B cell (primary cell): ENCODE data around the gene ZNF827. TPM values are rescaled to one million over a fixed set of nuclear protein-coding genes. Genes with fewer than 3 reads are reported as not detected.

Experiments used
- ATAC-seq: fragments of 200-7000 bp; cut with Tn5 transposase; one replicate; pipeline ENCODE4 v1.10.0; 2021; ENCODE audit warnings: low read depth, mild to moderate bottlenecking, moderate number of reproducible peaks, moderate library complexity
- CTCF ChIA-PET: fragments of 350-600 bp; sonication (Branson Sonifier 250); formaldehyde crosslinking; loops from one replicate; lab custom pipeline; 2021; ENCODE audit warnings: antibody characterized with exemption, inconsistent platforms; lab: Charles Lee
- POLR2A ChIA-PET: fragments of 350-600 bp; sonication (Branson Sonifier 250); formaldehyde crosslinking; loops from one replicate; lab custom pipeline; 2021; ENCODE audit warnings: antibody characterized with exemption; lab: Charles Lee
- DNase-seq: peaks from one replicate; pipeline ENCODE4 v3.0.0; 2013
- H2AFZ ChIP-seq: 2 replicates; pipeline ENCODE4 v1.6.1; 2012; ENCODE audit warnings: mild to moderate bottlenecking, low read depth, low read length; ENCODE audit not compliant: insufficient read depth, poor library complexity, severe bottlenecking
- H3K27ac ChIP-seq, 2 donors: 1 replicate in 1 of 2; 2 replicates in 1 of 2; pipeline ENCODE4 v1.5.1; 2012 to 2013; ENCODE audit warnings: low read length in 2 of 2, mild to moderate bottlenecking in 2 of 2, moderate library complexity in 1 of 2
- H3K27me3 ChIP-seq, 4 experiments: fragments of 200-600 bp in 1 of 4; sonication (generic) in 1 of 4; replicated peaks in 1 of 4; 1 replicate in 2 of 4; 2 replicates in 2 of 4; pipeline versions ENCODE4 v1.6.1 to v1.7.0; 2013 to 2016; ENCODE audit warnings: low read length in 3 of 4, mild to moderate bottlenecking in 2 of 4, mixed read lengths in 1 of 4, moderate library complexity in 1 of 4; ENCODE audit not compliant: insufficient read depth in 4 of 4, control insufficient read depth in 3 of 4; ENCODE audit errors: control extremely low read depth in 1 of 4
- H3K36me3 ChIP-seq, 2 experiments: replicated peaks in 1 of 2; 1 replicate in 1 of 2; 2 replicates in 1 of 2; pipeline versions ENCODE4 v1.6.1 to v1.7.1; 2013; ENCODE audit warnings: low read length in 1 of 2; ENCODE audit not compliant: insufficient read depth in 2 of 2, control insufficient read depth in 1 of 2; ENCODE audit errors: control extremely low read depth in 1 of 2, extremely low read depth in 1 of 2
- H3K4me1 ChIP-seq, 2 donors: fragments of 200-600 bp in 1 of 2; sonication (generic) in 1 of 2; 1 replicate in 1 of 2; 2 replicates in 1 of 2; pipeline versions ENCODE4 v1.5.1 to v1.6.1; 2013 to 2017; ENCODE audit warnings: low read length in 2 of 2; ENCODE audit not compliant: control insufficient read depth in 2 of 2, insufficient read depth in 2 of 2
- H3K4me2 ChIP-seq: replicated peaks from 2 replicates; pipeline ENCODE3; 2012; ENCODE audit warnings: mild to moderate bottlenecking, low read depth, low read length; ENCODE audit not compliant: poor library complexity, severe bottlenecking
- H3K4me3 ChIP-seq, 5 experiments: fragments of 200-600 bp in 1 of 5; sonication (generic) in 1 of 5; 1 replicate in 3 of 5; 2 replicates in 2 of 5; pipeline versions ENCODE4 v1.5.1 to v1.7.0; 2011 to 2016; ENCODE audit warnings: low read length in 4 of 5, mild to moderate bottlenecking in 4 of 5, low read depth in 2 of 5, control low read depth in 1 of 5, moderate library complexity in 1 of 5; ENCODE audit not compliant: insufficient read depth in 1 of 5; ENCODE audit errors: control extremely low read depth in 1 of 5, extremely low read depth in 1 of 5
- H3K79me2 ChIP-seq: fragments of 200-600 bp; sonication (generic); one replicate; pipeline ENCODE4 v1.6.0; 2016; ENCODE audit warnings: low read length; ENCODE audit not compliant: control insufficient read depth, insufficient read depth
- H3K9ac ChIP-seq: fragments of 200-600 bp; sonication (generic); 2 replicates; pipeline ENCODE4 v1.6.1; 2017; ENCODE audit warnings: mild to moderate bottlenecking, low read length, moderate library complexity
- H3K9me3 ChIP-seq, 3 donors: one replicate each; pipeline versions ENCODE4 v1.6.1 to v1.7.1; 2013; ENCODE audit warnings: low read length in 2 of 3; ENCODE audit not compliant: control insufficient read depth in 2 of 3, insufficient read depth in 1 of 3; ENCODE audit errors: control extremely low read depth in 1 of 3
- H4K20me1 ChIP-seq: 2 replicates; pipeline ENCODE4 v1.6.0; 2012; ENCODE audit warnings: mild to moderate bottlenecking, low read length; ENCODE audit not compliant: insufficient read depth, control insufficient read depth, poor library complexity, severe bottlenecking
- H3K27ac Mint-ChIP-seq: one replicate; pipeline ENCODE4 v1.8.0; 2021; ENCODE audit warnings: mixed read lengths
- H3K27me3 Mint-ChIP-seq: one replicate; pipeline ENCODE4 v1.8.0; 2021; ENCODE audit warnings: mixed read lengths
- H3K4me1 Mint-ChIP-seq: one replicate; pipeline ENCODE4 v1.8.0; 2021; ENCODE audit warnings: mixed read lengths
- H3K4me3 Mint-ChIP-seq: one replicate; pipeline ENCODE4 v1.8.0; 2021; ENCODE audit warnings: mixed read lengths
- H3K9me3 Mint-ChIP-seq: one replicate; pipeline ENCODE4 v1.8.0; 2022; ENCODE audit warnings: mixed read lengths; ENCODE audit not compliant: insufficient read depth
- EZH2 ChIP-seq: IDR thresholded peaks from 2 replicates; pipeline ENCODE4 v1.6.1; 2012; ENCODE audit warnings: borderline replicate concordance, low read depth, mild to moderate bottlenecking, moderate library complexity, low read length; ENCODE audit not compliant: insufficient read depth, poor library complexity, severe bottlenecking
- WGBS: methylation state at CpG from one replicate; pipeline ENCODE4 v1.1.5; 2013; ENCODE audit warnings: missing lambda C conversion rate; ENCODE audit not compliant: insufficient coverage; 5-methylcytosine and 5-hydroxymethylcytosine counted together
- intact Hi-C: fragments of 100-400 bp; cut with micrococcal nuclease; formaldehyde crosslinking; loops from one replicate; pipeline ENCODE4 v1.10.0; 2022
- polyA plus RNA-seq: library from polyadenylated mRNA; depleted of rRNA; stranded (reverse); fragments of >200 nt; gene quantifications from 2 replicates; pipeline ENCODE4 v1.2.3, GENCODE V29; 2012
- total RNA-seq, 2 donors: library from RNA; stranded (reverse); fragments of 120-200 nt in 1 of 2; gene quantifications; 1 replicate in 1 of 2; 2 replicates in 1 of 2; pipeline versions ENCODE4 v1.2.3 to v1.2.4, GENCODE V29; 2013 to 2022
- TF ChIP-seq, protein P1 (sequence below): fragments of 200-600 bp; IDR thresholded peaks from one replicate; pipeline ENCODE4 v1.8.0; 2022; ENCODE audit warnings: antibody characterized with exemption, mild to moderate bottlenecking

The ZNF827 gene
- total and polyA plus RNA-seq, 2 donors (not counting 1 experiment from before 2014, with no cell fraction given) = 20.6 to 30.1 TPM

DNA sequence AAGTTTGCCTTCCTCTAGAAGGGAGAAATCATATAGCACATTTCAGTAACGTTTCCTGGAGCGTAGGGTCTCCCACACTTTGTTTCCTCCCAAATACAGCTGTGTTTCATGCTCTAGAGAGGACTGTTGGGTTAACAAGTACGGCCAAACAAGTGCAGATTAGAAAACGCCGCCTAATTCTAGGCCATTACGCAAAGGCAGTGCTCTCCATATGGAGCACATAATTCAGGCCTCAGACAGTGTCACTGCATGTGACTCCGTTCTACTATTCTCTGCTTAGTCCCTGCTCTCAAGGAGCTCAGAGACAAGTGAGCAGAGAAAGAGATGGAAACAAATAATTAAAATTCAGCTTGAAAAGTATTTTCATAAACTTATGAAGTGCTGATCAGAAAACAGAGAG, 11.6 kb downstream of the ZNF827 start:
- intact Hi-C loops = no loop called here
- WGBS = 43% methylated on average over 4 of the region's 7 CpGs
- Mint-ChIP-seq H3K4me1 (peaks cover 44% of the 10 kb centered on the region), H3K27me3 (no peaks in the 10 kb centered on the region), H3K4me3 (no peak overlapping the region), H3K27ac (no peak overlapping the region), H3K9me3 (peaks cover 10% of the 10 kb centered on the region)
- Histone ChIP-seq H3K4me1 (peaks cover 6 to 7% of the 10 kb centered on the region in 2 donors), H4K20me1 (no peaks in the 10 kb centered on the region), H3K9me3 (peaks cover 0 to 5% (median 0%) of the 10 kb centered on the region in 3 donors), H3K4me2 (no peak overlapping the region), H3K9ac (no peak overlapping the region), H2AFZ (peak overlapping the region; percentile 40), H3K27ac (no peak overlapping the region), H3K4me3 (no peak overlapping the region), H3K36me3 (no peaks in the 10 kb centered on the region), H3K79me2 (peaks cover 83% of the 10 kb centered on the region), H3K27me3 (no peaks in the 10 kb centered on the region)
- ATAC-seq (no peak), DNase-seq (no peak)
- POLR2A ChIA-PET = no interaction called here
- CTCF ChIA-PET = interaction anchor here (1.3 to 1.4 kb wide), 2 partner anchors 10 to 25 kb away, joined by 4 to 5 read pairs; no protein-coding TSS in a partner anchor
- TF ChIP-seq, protein P1, sequence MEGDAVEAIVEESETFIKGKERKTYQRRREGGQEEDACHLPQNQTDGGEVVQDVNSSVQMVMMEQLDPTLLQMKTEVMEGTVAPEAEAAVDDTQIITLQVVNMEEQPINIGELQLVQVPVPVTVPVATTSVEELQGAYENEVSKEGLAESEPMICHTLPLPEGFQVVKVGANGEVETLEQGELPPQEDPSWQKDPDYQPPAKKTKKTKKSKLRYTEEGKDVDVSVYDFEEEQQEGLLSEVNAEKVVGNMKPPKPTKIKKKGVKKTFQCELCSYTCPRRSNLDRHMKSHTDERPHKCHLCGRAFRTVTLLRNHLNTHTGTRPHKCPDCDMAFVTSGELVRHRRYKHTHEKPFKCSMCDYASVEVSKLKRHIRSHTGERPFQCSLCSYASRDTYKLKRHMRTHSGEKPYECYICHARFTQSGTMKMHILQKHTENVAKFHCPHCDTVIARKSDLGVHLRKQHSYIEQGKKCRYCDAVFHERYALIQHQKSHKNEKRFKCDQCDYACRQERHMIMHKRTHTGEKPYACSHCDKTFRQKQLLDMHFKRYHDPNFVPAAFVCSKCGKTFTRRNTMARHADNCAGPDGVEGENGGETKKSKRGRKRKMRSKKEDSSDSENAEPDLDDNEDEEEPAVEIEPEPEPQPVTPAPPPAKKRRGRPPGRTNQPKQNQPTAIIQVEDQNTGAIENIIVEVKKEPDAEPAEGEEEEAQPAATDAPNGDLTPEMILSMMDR = no peak
- TF ChIP-seq EZH2 = no peak

DNA sequence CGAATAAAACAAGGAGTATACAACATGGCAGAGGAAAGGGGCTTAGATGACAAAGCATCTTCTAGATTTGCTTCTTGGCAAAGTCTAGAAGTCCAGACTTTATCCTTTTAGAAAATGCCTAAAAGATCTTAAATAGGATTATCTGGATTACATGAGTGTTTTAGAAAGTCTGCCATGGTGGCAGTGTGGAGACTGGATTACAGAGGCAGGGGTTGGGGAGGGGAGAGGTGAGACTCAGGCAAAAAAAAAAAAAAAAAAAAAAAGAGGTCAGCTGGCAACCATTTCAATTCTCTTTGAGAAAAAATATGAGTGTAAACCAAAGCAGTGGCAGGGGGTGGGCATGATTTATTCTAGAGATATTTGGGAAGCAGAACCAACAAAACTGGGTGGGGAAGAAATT, 17.4 kb downstream of the ZNF827 start:
- H3K9ac ChIP-seq = no peak overlapping the region
- no peak for ATAC-seq
- peaks cover 0 to 5% (median 0%) of the 10 kb centered on the region in 3 donors for H3K9me3 ChIP-seq
- H3K27ac ChIP-seq = no peak overlapping the region
- intact Hi-C loops = no loop called here
- WGBS = no CpG with 5 or more reads among the region's 1 CpG
- peaks cover 0 to 3% of the 10 kb centered on the region in 2 donors for H3K4me1 ChIP-seq
- H3K4me3 Mint-ChIP-seq = no peak overlapping the region
- no peaks in the 10 kb centered on the region for H3K36me3 ChIP-seq
- H3K27me3 ChIP-seq = no peaks in the 10 kb centered on the region
- ChIA-PET CTCF (no interaction called here), POLR2A (interaction anchor here (0.6 kb wide), 1 partner anchor 278 kb away, joined by 5 read pairs; no protein-coding TSS in a partner anchor)
- no peak overlapping the region for H3K27ac Mint-ChIP-seq
- H3K9me3 Mint-ChIP-seq = peaks cover 10% of the 10 kb centered on the region
- no peak for DNase-seq
- H3K79me2 ChIP-seq = peaks cover 77% of the 10 kb centered on the region
- no peak overlapping the region for H2AFZ ChIP-seq
- no peak overlapping the region for H3K4me3 ChIP-seq
- no peak overlapping the region for H3K4me2 ChIP-seq
- TF ChIP-seq, protein P1 = no peak
- no peak for TF ChIP-seq EZH2
- H3K4me1 Mint-ChIP-seq = peaks cover 24% of the 10 kb centered on the region
- H3K27me3 Mint-ChIP-seq = no peaks in the 10 kb centered on the region
- H4K20me1 ChIP-seq = peaks cover 5% of the 10 kb centered on the region
